GM12874 (cell line): ENCODE results near the gene GAS6.

Source experiments
- CTCF ChIP-seq: IDR thresholded peaks from 2 replicates; pipeline ENCODE4 v1.5.1; 2011; ENCODE audit warnings: low read depth, mild to moderate bottlenecking, control low read depth, low read length, moderate library complexity; ENCODE audit not compliant: insufficient read depth

The GAS6 gene

GRCh38 chr13:113886561-113887112 lies 22.8 kb upstream of the GAS6 start:
- no peak for TF ChIP-seq CTCF

- TF ChIP-seq CTCF: no peak
Measured at GRCh38 chr13:113884821-113885220, 20.9 kb upstream of the GAS6 start.

GRCh38 chr13:113883921-113884804 lies 20.3 kb upstream of the GAS6 start:
- TF ChIP-seq CTCF: no peak

GRCh38 chr13:113883314-113883811 lies 19.5 kb upstream of the GAS6 start:
- no peak for TF ChIP-seq CTCF

GRCh38 chr13:113882716-113883115 lies 18.8 kb upstream of the GAS6 start:
- no peak for TF ChIP-seq CTCF

- TF ChIP-seq CTCF: no peak
Measured at GRCh38 chr13:113882267-113882630, 18.4 kb upstream of the GAS6 start.

- TF ChIP-seq CTCF: no peak
Measured at GRCh38 chr13:113881614-113882266, 17.9 kb upstream of the GAS6 start.
